RWPE1 (cell line): Measurements from ENCODE around the gene KIAA1217.

Experiments used
- CTCF ChIA-PET: fragments of 350-600 bp; sonication (Branson Sonifier 250); formaldehyde crosslinking; extraction: SDS; loops from one replicate; lab custom pipeline; 2021; lab: Yijun Ruan, JAX
- POLR2A ChIA-PET: fragments of 400-600 bp; formaldehyde crosslinking; extraction: SDS; loops from one replicate; lab custom pipeline; 2020; ENCODE audit warnings: antibody characterized with exemption; ENCODE audit not compliant: low non-redundant PET; lab: Yijun Ruan, JAX
- DNase-seq: peaks from one replicate; pipeline ENCODE4 v3.0.0; 2012; ENCODE audit warnings: low spot score
- H3K27ac ChIP-seq: fragments of 450-650 bp; 2 replicates; pipeline ENCODE4 v1.5.1; 2017
- TF ChIP-seq, protein P1 (sequence below): fragments of 450-650 bp; conservative IDR thresholded peaks from 2 replicates; pipeline ENCODE4 v1.5.1; 2017; ENCODE audit warnings: low read depth, mild to moderate bottlenecking

Gene KIAA1217

DNA sequence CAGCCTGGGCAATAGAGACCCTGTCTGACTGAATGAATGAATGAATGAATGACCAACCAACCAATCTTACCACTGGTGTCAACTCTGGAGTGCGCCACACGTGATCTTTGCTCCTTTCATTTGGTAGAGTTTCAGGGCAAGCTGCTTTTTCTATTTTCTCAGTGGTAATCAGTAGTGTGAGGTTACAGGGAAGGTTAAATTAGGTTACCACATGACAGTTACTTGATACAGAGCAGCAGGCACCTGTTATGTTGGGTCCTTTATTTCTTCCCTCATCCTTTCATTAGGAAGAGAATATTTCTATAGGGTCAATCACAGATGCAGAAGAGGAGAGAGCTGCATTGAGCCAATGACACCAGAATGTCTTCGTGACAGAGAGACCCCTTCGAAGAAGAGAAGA lies 167.8 kb downstream of the KIAA1217 start:
- TF ChIP-seq, protein P1, sequence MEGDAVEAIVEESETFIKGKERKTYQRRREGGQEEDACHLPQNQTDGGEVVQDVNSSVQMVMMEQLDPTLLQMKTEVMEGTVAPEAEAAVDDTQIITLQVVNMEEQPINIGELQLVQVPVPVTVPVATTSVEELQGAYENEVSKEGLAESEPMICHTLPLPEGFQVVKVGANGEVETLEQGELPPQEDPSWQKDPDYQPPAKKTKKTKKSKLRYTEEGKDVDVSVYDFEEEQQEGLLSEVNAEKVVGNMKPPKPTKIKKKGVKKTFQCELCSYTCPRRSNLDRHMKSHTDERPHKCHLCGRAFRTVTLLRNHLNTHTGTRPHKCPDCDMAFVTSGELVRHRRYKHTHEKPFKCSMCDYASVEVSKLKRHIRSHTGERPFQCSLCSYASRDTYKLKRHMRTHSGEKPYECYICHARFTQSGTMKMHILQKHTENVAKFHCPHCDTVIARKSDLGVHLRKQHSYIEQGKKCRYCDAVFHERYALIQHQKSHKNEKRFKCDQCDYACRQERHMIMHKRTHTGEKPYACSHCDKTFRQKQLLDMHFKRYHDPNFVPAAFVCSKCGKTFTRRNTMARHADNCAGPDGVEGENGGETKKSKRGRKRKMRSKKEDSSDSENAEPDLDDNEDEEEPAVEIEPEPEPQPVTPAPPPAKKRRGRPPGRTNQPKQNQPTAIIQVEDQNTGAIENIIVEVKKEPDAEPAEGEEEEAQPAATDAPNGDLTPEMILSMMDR: no peak
- ChIA-PET CTCF (no interaction called here), POLR2A (no interaction called here)
- no peak for DNase-seq
- no peak overlapping the region for H3K27ac ChIP-seq

DNA sequence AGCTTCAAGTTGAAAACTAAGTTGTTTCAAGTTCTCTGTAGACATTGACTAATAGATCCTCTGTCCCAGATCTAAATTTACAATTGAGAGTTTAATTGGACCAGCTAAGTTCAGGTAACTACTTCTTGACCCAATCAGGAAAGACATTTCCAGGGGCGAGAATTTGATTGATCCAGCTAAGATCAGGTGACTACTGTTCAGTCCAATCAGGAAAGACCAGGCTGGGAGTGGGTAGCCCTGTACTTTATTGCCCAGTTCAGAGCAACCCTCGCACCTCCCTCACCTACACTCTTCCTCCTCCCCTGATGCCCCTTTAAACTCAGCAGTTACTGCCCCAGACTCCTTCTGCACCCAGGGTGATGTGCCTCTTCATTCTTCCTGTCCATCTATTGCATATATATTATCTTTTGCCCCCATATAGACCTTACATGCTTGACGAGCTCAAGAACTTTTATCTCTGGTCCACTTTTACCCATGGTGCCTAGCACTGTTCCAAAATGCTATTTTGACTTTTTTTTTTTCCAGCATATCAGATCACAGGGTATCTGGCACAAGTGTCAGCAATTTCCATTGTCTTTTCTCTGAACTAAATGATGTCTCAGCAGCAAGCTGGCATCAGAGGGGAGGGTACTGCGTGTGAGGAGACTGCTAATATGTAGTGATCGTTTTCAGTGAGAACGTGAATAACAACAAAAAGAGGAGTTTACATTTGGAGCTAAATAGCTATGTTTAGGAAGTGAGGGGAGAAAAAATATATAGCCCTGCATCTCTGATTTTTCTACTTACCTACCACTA lies 169.4 kb downstream of the KIAA1217 start:
- TF ChIP-seq, protein P1: no peak
- ChIA-PET CTCF (interaction anchor here (0.6 to 0.7 kb wide), 2 partner anchors 94 to 248 kb away, joined by 5 read pairs; no protein-coding TSS in a partner anchor), POLR2A (no interaction called here)

DNA sequence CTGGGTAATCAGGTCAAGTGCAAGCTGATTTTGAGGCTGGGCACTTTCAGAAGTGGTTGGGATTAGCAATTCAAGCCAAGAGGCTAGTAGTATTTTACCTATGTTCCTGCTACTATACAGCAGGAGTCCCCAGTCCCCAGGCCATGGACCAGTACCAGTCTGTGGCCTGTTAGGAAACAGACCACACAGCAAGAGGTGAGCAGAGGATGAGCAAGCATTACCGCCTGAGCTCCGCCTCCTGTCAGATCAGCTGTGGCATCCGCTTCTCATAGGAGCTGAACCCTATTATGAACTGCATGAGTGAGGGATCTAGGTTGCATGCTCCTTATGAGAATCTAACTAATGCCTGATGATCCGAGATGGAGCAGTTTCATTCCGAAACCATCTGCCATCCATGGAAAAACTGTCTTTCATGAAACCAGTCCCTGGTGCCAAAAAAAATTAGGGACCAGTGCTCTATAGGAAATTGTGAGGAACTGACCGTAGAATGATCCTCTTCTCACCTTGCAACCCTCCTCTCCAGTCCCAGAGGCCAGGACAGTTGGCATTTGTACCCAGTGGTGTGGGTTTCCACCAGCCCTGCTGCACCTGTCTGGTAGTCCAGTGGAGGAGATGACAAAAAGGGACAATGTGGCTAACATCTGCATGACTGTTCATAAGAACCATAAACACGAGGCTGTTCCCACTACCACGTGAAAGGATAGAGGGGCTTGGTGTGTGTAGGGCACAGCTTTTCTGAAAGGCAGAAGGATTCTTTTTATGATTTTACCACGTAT lies 172.5 kb downstream of the KIAA1217 start:
- H3K27ac ChIP-seq: peak overlapping the region; percentile 21
- POLR2A ChIA-PET: no interaction called here
- DNase-seq: no peak

More for the DNA sequence above, 169.4 kb downstream of the KIAA1217 start:
- DNase-seq: no peak
- no peak overlapping the region for H3K27ac ChIP-seq

DNA sequence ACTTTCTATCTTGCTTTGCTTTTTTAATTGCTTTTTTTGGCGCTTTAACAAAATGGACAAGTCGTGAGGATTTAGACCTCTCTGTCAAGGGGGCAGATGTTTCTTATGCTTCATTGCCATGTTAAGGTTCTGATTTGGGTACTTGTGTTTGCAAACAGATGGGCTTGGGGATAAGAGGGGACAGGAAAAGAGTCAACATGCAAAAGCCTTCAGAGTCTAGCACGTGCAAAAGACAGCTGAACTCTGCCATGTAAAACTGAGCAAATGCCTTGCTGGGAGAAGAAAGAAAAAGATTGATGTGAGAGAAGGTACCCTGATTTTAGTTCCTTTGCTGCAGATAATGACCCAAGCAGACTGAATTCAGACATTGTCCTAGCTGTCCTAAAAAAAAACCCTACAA lies 173.1 kb downstream of the KIAA1217 start:
- TF ChIP-seq, protein P1: no peak
- POLR2A ChIA-PET: no interaction called here
- CTCF ChIA-PET: interaction anchor here (0.7 kb wide), 1 partner anchor 46 kb away, joined by 3 read pairs; no protein-coding TSS in a partner anchor

More for the DNA sequence above, 172.5 kb downstream of the KIAA1217 start:
- CTCF ChIA-PET: no interaction called here
- TF ChIP-seq, protein P1: no peak

DNA sequence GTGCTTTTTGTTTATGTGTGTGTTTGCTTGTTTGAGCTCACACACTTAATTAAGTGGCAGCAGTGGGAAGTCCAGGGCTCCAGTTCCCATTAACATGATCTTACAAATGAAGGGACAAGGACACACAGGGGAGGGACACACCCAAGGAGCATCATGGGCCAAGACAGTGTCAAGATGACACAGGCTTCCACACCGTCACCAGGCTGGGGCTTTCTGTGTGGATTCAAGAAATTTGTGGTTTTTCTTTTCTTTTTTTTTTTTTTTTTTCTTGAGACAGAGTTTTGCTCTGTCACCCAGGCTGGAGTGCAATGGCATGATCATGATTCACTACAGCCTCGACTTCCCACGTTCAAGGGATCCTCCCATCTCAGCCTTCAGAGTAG lies 173.6 kb downstream of the KIAA1217 start:
- DNase-seq: no peak
- H3K27ac ChIP-seq: peak overlapping the region; percentile 99
- TF ChIP-seq, protein P1: no peak
- ChIA-PET CTCF (interaction anchor here (0.7 to 1.7 kb wide), 3 partner anchors 46 to 122 kb away, joined by 3 to 6 read pairs (median 3); no protein-coding TSS in a partner anchor), POLR2A (no interaction called here)

More for the DNA sequence above, 173.1 kb downstream of the KIAA1217 start:
- DNase-seq: no peak
- H3K27ac ChIP-seq: no peak overlapping the region

DNA sequence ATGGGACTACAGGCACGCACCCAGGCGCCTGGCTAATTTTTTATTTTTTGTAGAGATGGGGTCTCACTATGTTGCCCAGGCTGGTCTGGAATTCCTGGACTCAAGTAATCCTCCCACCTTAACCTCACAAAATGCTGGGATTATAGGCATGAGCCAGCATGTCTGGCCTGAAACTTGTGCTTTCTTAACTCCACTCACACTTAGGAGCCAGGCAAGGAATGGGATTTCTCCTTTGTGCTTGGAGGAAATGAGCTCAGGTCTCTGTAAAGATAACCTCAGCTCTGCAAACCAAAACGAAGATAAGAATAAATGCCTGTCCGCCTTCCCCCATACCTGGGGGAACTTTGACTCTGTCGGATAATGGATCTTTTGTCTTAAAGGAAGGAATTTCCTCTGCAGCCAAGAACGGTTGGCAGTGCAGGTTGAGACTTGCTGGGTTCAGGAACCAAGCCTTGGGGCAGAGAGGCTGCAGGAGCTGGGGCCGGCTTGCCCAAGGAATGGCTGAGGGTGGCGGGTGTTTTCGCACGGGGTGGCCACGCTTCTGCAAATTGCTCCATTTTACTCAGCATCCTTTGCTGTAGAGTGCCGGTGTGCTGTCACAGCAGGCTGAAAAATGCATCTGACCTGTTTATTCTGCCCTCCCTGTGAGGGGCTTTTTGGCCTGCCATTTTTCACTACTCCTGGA lies 174.2 kb downstream of the KIAA1217 start:
- CTCF ChIA-PET: interaction anchor here (0.7 to 1.7 kb wide), 4 partner anchors 45 to 389 kb away, joined by 3 to 8 read pairs (median 4); no protein-coding TSS in a partner anchor
- peak overlapping the region; percentile 99 for H3K27ac ChIP-seq
- peak; percentile 83 for DNase-seq

More for the DNA sequence above, 174.2 kb downstream of the KIAA1217 start:
- POLR2A ChIA-PET: no interaction called here
- TF ChIP-seq, protein P1: no peak
